Testis (tissue), 2 donors: ENCODE results near the gene TRPM2.

Experiments
- CTCF ChIP-seq, 3 experiments: fragments of 450-650 bp in 2 of 3; fragments of 200-600 bp in 1 of 3; sonication (generic) in 1 of 3; IDR thresholded peaks; one replicate each; pipeline ENCODE4 v1.5.1; 2016 to 2019; ENCODE audit warnings: antibody characterized with exemption in 3 of 3, mild to moderate bottlenecking in 2 of 3, moderate library complexity in 1 of 3
- POLR2A ChIP-seq: fragments of 450-650 bp; IDR thresholded peaks from one replicate; pipeline ENCODE4 v1.6.1; 2017; ENCODE audit warnings: antibody characterized with exemption, mild to moderate bottlenecking, moderate library complexity

GRCh38 chr21:44475266-44475845 lies 121.9 kb downstream of the TRPM2 start:
- TF ChIP-seq CTCF (IDR thresholded peaks at IDR 0.05) (no peak), POLR2A (no peak)
